ENCODE measurements around the gene ELANE.
"Not testable (repeated sequence)": the region's sequence is repeated elsewhere in the genome, so short reads cannot be mapped to it uniquely, and the experiment has no call there.

- TF ChIP-seq CTCF (IDR thresholded peaks at IDR 0.05; ENCODE audit: low read depth, low read length); POLR2A (IDR thresholded peaks at IDR 0.05; ENCODE audit: extremely low read depth, insufficient read length): not testable (repeated sequence)
Measured at GRCh38 chr19:842802-843179, 9.3 kb upstream of the ELANE start.

Measured in NB4 (cell line).